ENCODE results near the gene TRABD2A.
A peak's percentile ranks its signal among the peaks of the same experiment; 100 is the strongest.
"Not testable (repeated sequence)": the region's sequence is repeated elsewhere in the genome, so short reads cannot be mapped to it uniquely, and the experiment has no call there.

Gene TRABD2A, protein sequence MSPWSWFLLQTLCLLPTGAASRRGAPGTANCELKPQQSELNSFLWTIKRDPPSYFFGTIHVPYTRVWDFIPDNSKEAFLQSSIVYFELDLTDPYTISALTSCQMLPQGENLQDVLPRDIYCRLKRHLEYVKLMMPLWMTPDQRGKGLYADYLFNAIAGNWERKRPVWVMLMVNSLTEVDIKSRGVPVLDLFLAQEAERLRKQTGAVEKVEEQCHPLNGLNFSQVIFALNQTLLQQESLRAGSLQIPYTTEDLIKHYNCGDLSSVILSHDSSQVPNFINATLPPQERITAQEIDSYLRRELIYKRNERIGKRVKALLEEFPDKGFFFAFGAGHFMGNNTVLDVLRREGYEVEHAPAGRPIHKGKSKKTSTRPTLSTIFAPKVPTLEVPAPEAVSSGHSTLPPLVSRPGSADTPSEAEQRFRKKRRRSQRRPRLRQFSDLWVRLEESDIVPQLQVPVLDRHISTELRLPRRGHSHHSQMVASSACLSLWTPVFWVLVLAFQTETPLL

DNA sequence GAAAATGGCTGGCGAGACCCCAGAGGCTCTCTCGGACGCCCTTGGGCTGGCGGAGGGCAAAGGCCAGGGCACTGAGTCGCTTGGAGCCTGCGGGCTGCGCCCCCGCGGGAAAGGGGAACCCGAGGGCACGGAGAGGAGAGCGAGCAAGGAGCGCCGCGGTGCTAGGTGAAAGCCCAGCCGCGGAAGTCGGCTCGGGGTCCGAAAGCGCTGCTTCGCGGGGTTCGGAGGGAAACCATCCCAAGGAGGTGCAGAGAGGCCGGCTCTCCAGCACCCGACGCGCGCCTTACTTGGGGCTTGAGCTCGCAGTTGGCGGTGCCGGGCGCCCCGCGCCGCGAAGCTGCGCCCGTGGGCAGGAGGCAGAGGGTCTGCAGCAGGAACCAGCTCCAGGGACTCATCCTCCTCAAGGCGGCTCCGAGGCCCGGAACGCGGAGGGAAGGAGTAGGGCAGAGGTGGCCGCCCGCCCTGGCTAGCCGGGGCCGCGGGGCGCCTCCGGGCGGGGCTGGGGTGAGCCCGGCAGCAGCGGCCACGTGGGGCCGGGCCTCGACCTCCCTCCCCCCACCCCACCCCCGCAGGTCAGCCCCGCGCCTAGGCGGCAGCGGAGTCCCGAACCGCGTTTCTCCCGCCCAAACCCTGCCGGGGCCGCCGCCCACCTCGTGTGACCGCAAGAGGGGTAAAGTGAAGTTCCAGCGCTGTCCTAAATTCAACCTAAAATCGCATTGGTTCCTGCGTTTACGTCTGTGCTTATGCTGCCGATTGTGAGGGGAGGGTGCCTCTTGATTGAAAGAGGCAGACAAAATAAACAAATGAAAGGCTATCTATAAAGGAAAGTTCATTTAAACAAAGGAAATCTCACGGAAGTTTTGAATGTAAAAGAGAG is at the start of gene TRABD2A:
Gene TRABD2A, minus strand, starts transcription at position 440 of the 877 bp plus-strand sequence. Its CDS starts 45 bp downstream, at position 395.
- peak in 1 of 3 experiments; percentile 72 for DNase-seq (ENCODE audit: low read depth in 3 of 3)

DNA sequence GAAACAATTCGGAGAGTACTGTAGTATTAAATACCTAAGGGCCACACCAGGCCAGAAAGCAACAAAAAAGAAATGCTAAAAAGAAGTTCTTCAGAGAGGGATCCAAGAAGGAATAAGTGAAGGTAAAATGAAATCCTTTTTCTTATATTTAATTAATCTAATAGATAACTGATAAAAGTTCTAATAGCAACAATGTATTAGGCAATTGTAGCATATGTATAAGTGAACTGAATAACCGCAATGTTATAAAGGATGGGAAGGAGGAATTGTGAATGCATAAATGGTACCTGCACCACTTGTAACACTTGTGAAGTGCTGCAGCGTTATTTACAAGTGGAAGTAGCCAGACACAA is 46.4 kb upstream of the TRABD2A start:
- DNase-seq (ENCODE audit: low read depth in 3 of 3): no peak

DNA sequence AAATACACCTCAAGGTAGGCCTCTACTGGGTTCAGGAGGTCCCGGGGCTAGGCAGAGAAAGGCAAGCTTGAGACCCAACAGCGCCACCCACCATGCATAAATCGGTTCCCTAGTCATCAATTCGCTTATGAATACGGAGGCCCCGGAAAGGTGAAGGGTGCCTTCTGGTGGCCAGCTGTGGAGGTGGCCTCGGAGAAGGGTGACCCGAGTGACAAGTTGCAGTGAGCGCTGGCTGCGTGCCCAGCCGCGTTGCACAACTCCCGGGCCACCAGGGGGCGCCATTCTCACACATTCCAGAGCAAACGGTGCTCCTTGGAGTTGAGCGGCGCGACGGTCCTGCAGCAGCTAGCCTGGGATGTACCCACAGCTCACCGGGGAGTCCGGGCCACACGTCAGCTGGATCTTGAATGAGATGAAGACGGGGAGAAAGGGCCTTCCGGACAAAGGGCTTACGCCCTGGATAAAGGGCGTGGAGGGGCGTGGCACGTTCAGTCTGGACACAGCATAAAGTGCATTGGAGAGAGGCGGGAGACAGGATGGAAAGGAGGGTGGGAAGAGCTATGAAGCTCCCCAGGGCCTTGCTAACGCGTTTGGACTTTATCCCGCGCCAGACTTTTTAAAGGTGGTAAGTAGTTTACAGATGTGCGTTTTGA is 45.0 kb upstream of the TRABD2A start:
- peak; percentile 97 to 99 (median 99) for DNase-seq (ENCODE audit: low read depth in 3 of 3)

DNA sequence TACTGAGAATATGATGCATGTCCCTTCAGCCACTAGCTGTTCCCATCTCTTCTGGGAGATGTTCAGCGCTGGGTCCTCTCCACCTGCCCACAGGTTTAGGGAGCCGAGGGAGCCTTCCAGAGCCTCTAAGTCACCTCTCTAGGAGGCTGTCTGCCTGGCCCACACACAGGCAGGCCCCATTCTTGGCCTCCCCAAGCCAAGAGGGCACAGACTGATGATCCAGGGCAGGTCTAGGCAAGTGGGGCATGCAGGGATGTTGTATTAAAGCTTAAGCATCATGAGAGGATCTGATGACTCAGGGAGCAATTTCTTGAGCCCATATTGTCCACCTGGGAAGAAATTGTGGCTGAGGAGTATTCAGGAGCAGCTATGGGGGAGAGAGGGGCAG is 44.4 kb upstream of the TRABD2A start:
- DNase-seq (ENCODE audit: low read depth in 3 of 3): no peak

DNA sequence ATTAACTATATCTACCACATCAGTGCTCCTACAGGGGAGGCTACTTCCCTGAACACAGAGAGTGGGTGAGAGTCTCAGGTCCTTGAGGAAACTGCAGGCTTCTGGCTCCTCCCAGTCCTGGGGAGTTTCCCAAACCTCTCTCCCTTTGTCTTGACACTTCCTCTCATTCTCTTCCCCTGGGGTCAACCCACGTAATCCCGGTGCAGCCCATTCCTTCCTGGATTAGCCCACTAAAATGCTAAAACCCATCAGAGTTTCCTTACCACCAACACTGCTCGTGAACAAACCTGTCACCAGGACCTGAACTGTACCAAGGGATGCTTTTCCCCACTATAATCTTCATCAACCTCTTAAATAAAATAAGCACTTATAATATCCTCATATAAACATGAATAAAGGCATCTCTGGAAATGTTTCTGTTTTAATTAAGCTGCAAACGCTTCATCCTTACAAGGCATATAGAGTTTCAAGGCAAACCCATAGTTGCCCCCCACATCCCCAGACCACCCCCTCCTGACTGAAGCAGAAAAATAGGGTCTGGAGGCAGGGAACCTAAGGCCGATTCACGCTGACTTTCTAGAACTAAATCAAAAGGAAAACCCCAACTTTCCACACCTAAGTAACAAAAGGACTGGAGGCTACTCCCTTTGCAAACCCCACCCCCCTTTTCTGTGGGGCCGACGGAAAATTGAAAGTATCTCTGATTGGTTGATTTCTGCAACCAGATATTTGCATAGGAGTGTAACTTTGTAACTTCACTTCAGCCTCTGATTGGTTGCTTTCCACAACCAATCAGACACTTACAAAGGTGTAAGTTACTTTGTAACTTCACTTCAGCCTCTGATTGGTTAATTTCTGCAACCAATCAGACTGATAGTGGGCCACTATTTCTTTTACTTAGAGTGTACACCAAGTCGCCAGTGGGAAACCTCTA is 43.6 kb upstream of the TRABD2A start:
- peak in 1 of 3 experiments; percentile 57 for DNase-seq (ENCODE audit: low read depth in 3 of 3)

DNA sequence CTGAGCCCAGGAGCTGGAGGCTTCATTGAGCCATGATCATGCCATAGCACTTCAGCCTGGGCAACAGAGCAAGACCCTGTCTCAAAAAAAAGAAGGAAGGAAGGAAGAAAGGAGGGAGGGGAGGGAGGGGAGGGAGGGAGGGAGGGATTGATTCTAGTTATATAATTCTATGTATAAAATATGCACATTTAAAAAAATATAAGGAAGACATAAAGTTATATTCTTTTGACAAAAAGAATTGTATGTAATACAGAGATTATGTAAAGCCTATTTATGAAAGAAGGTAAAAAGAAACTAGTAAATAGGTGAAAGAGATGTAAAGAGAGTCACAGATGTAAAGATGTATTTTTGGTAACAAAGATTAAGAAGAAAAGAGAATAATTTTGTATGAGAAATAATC is 42.1 kb upstream of the TRABD2A start:
- DNase-seq (ENCODE audit: low read depth in 3 of 3): no peak

DNA sequence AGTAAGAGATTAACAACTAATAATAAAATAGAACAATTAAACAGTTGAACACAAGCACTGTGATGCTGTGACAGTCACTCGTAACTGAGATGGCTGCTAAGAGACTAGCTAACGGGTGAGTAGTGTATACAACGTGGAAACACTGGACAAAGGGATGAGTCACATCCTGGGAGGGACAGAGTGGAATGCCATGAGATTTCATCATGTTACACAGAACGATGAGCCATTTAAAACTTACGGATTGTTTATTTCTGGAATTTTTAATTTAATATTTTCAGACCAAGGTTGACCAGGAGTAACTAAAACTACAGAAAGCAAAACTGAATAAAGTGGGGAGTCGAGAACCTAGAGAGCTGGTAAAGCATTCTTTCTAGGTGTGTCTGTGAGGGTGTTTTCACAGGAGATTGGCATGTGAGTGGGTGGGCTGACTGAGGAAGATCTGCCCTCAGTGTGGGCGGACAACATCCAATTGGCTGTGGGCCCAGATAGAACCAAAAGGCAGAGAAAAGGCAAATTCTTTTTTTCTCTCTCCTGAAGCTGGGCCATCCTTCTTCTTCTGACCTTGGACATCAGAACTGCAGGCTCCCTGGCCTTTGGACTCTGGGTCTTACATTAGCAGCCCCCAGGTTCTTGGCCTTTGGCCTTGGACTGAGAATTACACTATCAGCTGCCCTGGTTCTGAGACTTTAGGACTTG is 39.1 kb upstream of the TRABD2A start:
- DNase-seq (ENCODE audit: low read depth in 3 of 3): peak in 1 of 3 experiments; percentile 49

DNA sequence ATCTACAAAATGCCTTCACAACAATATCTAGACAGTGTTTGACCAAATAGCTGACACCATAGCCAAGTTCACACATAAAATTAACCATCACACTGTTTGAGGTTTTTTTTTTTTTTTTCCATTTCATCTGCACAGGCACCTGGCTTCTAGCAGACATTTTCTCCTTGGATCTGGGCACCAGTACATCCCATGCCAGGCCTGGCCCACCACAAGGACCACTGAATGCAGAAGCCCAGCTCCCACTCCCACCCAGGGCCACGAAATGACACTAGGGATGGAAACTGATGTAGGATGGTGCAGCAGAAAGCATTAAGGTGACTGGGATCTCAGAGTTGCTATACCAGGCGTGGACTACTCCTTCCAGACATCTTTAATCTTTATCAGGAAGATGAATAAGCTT is 37.5 kb upstream of the TRABD2A start:
- DNase-seq (ENCODE audit: low read depth in 3 of 3): no peak

DNA sequence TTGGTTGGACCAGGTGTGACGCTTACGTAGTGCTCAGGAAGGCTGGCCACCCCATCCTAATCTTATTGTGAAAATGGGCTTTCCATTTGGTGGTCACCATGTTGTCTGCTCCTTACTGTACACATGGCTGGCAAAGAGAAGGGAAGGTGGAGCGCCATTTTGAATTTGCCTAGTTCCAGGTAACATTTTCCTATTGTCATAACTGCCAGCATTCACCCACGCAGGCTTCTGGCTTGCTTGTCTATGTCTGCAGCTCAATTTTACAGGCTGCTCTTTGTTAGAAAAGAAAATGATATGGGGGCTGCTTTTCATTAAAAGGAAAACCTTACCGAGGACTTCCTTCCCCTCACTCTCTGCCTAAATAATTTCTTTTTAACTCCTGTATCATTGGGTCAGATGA is 36.9 kb upstream of the TRABD2A start:
- not testable (repeated sequence) for DNase-seq (ENCODE audit: low read depth in 3 of 3)

DNA sequence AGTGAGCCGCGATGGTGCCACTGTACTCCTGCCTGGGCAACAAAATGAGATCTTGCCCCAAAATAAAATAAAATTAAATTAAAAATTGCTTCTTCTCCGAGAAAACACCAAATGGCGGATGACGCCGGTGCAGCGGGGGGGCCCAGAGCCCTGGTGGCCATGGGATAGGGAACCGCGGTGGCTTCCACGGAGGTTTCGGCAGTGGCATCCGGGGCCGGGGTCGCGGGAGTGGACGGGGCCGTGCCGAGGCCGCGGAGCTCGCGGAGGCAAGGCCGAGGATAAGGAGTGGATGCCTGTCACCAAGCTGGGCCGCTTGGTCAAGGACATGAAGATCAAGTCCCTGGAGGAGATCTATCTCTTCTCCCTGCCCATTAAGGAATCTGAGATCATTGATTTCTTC is 34.8 kb upstream of the TRABD2A start:
- not testable (repeated sequence) for DNase-seq (ENCODE audit: low read depth in 3 of 3)

DNA sequence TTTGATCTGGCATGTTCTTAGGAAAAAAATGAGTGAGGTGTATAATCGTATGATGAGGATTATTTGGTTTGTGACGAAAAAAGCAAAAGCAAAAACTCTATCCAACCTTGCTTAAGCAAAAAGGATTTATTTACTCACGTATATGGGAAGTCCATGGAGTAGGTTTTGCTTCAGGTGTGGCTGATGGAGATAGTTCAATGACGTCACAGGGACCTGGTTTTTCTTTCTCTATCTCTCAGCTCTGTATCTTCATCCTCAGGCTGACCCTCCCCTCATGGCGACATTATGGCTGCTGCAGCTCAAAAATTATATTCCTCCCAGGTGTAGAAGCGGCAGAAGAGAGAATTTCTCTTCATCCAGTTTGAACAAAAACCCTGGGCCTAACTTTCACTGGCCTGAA is 33.5 kb upstream of the TRABD2A start:
- DNase-seq (ENCODE audit: low read depth in 3 of 3): no peak

DNA sequence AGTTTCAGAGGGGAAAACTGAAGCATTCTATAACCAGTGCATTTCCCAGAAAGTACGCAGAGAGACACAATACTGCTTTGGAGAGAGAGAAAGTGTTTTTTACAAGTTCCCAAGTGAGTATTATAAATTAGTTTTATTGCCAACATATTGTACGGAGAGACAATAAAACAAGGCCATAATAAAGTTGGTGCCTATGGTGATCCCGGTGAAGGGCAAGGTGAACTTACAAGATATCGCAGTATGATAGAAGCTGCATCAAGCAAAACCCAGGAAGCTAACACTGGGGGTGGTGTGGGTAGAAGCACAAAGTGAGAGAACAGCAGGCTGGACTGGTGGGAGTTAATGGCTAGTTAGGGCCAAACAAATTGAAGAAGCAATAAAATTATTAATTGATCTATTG is 32.1 kb upstream of the TRABD2A start:
- DNase-seq (ENCODE audit: low read depth in 3 of 3): no peak

DNA sequence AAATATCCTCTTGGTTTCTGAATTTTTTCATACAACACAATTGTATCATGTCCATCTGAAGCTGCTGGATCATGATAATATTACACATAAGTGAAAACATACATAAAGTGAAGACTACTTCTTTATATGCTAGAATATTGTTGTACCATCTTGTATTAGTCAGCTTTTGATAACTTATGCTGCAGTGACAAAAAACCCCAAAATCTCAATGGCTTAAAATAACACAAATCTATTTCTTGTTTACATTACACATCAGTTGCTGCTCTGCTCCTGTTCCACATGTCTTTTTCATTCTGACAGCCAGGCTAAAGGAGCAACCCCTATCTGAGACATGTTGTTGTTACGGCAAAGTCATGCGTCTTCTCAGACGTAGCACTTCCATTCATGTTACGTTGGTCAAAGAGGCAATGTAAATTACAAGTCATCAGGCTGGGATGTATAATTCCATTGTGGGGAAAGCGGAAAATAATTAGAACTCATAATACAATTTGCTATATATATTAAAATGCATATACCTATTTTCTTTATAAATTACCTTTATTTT is 30.3 kb upstream of the TRABD2A start:
- no peak for DNase-seq (ENCODE audit: low read depth in 3 of 3)

DNA sequence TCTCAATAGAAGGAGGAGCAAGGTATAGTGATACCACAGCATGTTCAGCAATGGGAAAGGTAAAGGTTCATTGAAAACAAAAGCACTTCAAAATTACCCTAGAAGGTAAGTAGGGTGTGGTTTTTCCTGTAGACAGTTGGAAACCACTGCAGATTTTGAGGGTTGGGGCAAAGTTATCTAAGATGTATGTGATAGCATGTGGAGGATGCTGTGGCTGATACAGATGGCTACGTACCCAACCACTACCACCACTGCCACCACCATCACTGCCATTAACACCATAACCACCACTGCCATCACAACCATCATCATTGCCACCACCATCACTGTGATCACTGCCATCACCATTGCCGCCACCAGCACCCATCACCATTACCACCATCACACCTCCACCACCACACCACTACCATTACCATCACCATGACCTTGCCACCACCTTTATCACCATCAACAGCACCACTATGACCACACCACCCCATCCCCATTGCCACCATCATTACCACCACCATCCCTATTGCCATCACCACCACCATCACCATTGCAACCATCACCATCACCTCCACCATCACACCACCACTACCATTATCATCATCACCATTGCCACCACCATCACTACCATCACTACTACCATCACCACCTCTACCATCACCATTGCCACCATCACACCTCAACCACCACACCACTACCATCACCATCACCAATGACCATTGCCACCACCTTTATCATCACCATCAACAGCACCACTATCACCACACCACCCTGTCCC is 28.2 kb upstream of the TRABD2A start:
- no peak for DNase-seq (ENCODE audit: low read depth in 3 of 3)

DNA sequence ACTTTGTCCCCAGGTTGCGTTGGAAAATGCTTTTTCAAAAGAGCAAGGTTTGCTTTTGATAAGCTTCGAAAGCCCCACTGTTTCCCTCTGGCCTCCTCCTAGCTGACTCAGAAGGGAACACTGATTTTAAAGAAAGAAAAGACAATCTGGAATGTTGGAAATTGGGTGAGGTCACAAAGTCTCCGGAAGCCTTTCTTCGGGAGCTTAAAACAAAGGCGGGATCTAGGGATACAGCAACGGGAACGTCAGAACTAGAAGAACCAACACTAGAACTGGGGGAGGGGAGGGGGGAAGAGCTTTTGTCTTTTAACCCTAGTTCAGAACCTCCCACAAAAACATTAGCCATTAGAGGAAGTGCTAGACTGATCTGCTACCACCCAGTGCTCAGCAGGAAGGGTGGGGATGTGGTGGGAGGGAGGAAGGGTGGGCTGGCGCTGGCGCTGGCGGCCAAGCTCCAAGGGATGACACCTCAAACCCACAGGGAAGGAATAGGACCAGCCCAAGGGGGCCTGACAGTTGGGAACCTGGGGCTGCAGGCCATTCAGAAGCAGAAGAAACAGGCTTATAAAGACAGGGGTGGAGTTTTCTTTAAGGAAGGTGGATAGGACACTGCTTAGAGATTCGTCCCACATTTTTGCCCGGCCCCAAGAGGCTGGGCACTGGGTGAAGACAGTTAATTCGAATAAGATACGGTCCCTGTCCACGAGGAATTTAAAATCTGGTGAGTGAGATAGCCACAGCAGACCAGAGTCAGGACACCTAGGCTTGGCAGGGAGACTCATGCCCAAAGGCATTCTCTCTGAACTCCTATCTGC is 26.2 kb upstream of the TRABD2A start:
- no peak for DNase-seq (ENCODE audit: low read depth in 3 of 3)

DNA sequence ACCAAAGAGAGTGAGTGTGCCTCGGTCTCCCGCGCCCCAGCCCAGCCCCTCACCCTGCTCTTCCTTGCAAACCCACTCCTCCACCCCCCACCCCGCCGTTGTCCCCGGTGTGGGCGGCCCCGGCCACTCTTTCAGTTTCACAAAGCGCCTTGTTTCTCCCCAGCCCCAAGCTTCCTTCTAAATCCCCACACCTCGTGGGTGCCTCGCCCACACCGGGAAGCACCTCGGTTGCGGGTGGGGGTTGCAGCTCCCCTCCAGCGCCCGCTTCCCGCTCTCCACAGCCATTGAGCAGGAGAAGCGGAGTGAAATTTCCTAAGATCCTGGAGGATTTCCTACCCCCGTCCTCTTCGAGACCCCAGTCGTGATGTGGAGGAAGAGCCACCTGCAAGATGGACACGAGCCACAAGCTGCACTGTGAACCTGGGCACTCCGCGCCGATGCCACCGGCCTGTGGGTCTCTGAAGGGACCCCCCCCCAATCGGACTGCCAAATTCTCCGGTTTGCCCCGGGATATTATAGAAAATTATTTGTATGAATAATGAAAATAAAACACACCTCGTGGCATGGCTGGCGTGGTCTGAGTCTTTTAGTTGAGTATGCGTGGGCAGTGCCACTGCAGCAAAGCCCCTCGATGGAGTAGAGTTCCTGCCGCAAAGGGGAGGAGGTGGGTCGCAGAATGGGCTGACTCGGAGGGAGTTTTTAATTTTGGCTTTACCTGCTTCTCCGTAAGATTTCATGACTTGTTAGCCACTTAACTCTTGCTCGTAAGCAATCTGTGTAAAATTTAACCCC is 25.4 kb upstream of the TRABD2A start:
- peak in 1 of 3 experiments; percentile 66 for DNase-seq (ENCODE audit: low read depth in 3 of 3)

Data from stimulated activated CD4-positive, alpha-beta T cell treated with anti-CD3 and anti-CD28 coated beads, TNF-alpha, amount 100 ng/mL, for 24 hours (primary cell).